Adrenal gland (tissue), 5 donors: ENCODE data around the gene TAF1B.

Source experiments
- POLR2A ChIP-seq, 2 donors: fragments of 450-650 bp; IDR thresholded peaks; one replicate each; pipeline ENCODE4 v1.6.1; 2017; ENCODE audit warnings: antibody characterized with exemption in 2 of 2, mild to moderate bottlenecking in 2 of 2, moderate library complexity in 1 of 2
- TF ChIP-seq, protein P1 (sequence below), 6 experiments: fragments of 450-650 bp in 4 of 6; fragments of 200-600 bp in 2 of 6; sonication (generic) in 1 of 6; IDR thresholded peaks; 1 replicate in 5 of 6; 2 replicates in 1 of 6; pipeline versions ENCODE4 v1.5.1 to v1.8.0; 2016 to 2021; ENCODE audit warnings: antibody characterized with exemption in 6 of 6, mild to moderate bottlenecking in 2 of 6, moderate library complexity in 1 of 6
- donor health status: DM: no; HTN: no; CAD: no.

DNA sequence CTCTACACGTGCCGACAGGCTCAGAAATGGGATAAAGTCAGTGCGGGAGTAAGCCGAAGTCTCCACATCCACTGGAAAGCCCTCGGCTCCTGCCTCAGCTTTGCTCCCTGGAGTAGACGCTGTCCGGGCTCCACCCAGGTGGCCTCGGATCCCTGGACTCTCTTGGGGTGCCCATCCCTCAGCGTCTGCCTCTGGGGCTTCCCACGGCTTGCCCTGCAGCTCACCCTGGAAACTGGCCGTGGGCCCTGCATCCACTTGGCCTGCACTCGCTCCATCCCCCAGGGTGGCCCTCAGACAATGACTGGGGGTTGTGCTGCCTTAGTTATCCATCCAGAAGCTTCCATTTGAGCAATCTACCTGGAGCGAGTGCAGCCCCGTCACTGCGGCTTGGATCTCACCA lies 36.2 kb upstream of the TAF1B start:
- TF ChIP-seq, protein P1, sequence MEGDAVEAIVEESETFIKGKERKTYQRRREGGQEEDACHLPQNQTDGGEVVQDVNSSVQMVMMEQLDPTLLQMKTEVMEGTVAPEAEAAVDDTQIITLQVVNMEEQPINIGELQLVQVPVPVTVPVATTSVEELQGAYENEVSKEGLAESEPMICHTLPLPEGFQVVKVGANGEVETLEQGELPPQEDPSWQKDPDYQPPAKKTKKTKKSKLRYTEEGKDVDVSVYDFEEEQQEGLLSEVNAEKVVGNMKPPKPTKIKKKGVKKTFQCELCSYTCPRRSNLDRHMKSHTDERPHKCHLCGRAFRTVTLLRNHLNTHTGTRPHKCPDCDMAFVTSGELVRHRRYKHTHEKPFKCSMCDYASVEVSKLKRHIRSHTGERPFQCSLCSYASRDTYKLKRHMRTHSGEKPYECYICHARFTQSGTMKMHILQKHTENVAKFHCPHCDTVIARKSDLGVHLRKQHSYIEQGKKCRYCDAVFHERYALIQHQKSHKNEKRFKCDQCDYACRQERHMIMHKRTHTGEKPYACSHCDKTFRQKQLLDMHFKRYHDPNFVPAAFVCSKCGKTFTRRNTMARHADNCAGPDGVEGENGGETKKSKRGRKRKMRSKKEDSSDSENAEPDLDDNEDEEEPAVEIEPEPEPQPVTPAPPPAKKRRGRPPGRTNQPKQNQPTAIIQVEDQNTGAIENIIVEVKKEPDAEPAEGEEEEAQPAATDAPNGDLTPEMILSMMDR (IDR thresholded peaks at IDR 0.05): no peak
- TF ChIP-seq POLR2A (IDR thresholded peaks at IDR 0.05): no peak
